Ramos (cell line): ENCODE measurements around the gene KIAA0825.
"Not testable (repeated sequence)": the region's sequence is repeated elsewhere in the genome, so short reads cannot be mapped to it uniquely, and the experiment has no call there.

Source experiments
- in situ Hi-C: fragments of 300-500 bp; cut with MboI; formaldehyde crosslinking; loops from one replicate; pipeline ENCODE4 v1.14.3; 2022; ENCODE audit warnings: low sequenced_read_pairs; ENCODE audit not compliant: unreplicated experiment

KIAA0825 gene

GRCh38 chr5:94209774-94210355 is 408.5 kb downstream of the KIAA0825 start:
- in situ Hi-C loops, result no loop called here

- in situ Hi-C loops, result no loop called here
These were observed 409.1 kb downstream of the KIAA0825 start for GRCh38 chr5:94209272-94209671.

- in situ Hi-C loops, result no loop called here
These were observed 418.8 kb downstream of the KIAA0825 start for GRCh38 chr5:94199566-94199965.

GRCh38 chr5:94197970-94198369 is 420.4 kb downstream of the KIAA0825 start:
- in situ Hi-C loops, result no loop called here

- in situ Hi-C loops, result no loop called here
These were observed 421.5 kb downstream of the KIAA0825 start for GRCh38 chr5:94196953-94197352.

- in situ Hi-C loops, result no loop called here
These were observed 425.6 kb downstream of the KIAA0825 start for GRCh38 chr5:94192658-94193391.

- in situ Hi-C loops, result no loop called here
These were observed 426.8 kb downstream of the KIAA0825 start for GRCh38 chr5:94191604-94192003.

- in situ Hi-C loops, result no loop called here
These were observed 429.7 kb downstream of the KIAA0825 start for GRCh38 chr5:94188725-94189124.

GRCh38 chr5:94184870-94185269 is 433.5 kb downstream of the KIAA0825 start:
- in situ Hi-C loops, result no loop called here

GRCh38 chr5:94181895-94182294 is 436.5 kb downstream of the KIAA0825 start:
- in situ Hi-C loops, result no loop called here

GRCh38 chr5:94180761-94181160 is 437.6 kb downstream of the KIAA0825 start:
- in situ Hi-C loops, result no loop called here

- in situ Hi-C loops, result no loop called here
These were observed 442.5 kb downstream of the KIAA0825 start for GRCh38 chr5:94175912-94176311.

- in situ Hi-C loops, result no loop called here
These were observed 443.5 kb downstream of the KIAA0825 start for GRCh38 chr5:94174748-94175411.

GRCh38 chr5:94173100-94173499 is 445.3 kb downstream of the KIAA0825 start:
- in situ Hi-C loops, result no loop called here

GRCh38 chr5:94171070-94171469 is 447.3 kb downstream of the KIAA0825 start:
- in situ Hi-C loops, result not testable (repeated sequence)

- in situ Hi-C loops, result not testable (repeated sequence)
These were observed 448.2 kb downstream of the KIAA0825 start for GRCh38 chr5:94170158-94170557.

GRCh38 chr5:94168151-94168550 is 450.3 kb downstream of the KIAA0825 start:
- in situ Hi-C loops, result no loop called here

- in situ Hi-C loops, result no loop called here
These were observed 456.6 kb downstream of the KIAA0825 start for GRCh38 chr5:94161801-94162200.

GRCh38 chr5:94159144-94159543 is 459.3 kb downstream of the KIAA0825 start:
- in situ Hi-C loops, result no loop called here

- in situ Hi-C loops, result no loop called here
These were observed 460.5 kb downstream of the KIAA0825 start for GRCh38 chr5:94157704-94158539.

GRCh38 chr5:94154672-94155071 is 463.7 kb downstream of the KIAA0825 start:
- in situ Hi-C loops, result no loop called here
